Embryonic facial prominence (tissue), 1 donor: ENCODE results near the gene DPY19L2.
"Not testable (repeated sequence)": the region's sequence is repeated elsewhere in the genome, so short reads cannot be mapped to it uniquely, and the experiment has no call there.

Experiments
- DNase-seq: peaks from one replicate; pipeline ENCODE4 v3.0.0-alpha.2; 2016; ENCODE audit errors: extremely low spot score

Gene DPY19L2

DNA sequence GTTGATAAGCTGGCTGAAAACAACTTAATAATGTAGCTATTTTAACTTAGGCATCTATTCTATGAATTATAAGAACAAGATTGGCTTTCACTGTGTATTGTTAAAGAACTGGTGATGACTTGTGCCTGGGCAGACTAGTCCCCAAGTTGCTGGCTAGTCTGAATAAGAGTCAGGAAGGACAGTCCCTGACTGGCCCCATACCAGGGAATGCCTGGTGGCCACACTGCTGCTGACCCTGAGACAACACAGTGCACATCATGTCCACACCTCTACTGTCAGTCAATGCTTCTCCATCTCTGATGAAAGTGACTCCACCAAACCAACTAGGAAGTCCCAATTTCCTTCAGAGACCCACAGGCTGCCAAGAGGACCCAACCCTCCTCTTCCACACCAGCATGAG is 130.5 kb downstream of the DPY19L2 start:
- DNase-seq, result not testable (repeated sequence)

DNA sequence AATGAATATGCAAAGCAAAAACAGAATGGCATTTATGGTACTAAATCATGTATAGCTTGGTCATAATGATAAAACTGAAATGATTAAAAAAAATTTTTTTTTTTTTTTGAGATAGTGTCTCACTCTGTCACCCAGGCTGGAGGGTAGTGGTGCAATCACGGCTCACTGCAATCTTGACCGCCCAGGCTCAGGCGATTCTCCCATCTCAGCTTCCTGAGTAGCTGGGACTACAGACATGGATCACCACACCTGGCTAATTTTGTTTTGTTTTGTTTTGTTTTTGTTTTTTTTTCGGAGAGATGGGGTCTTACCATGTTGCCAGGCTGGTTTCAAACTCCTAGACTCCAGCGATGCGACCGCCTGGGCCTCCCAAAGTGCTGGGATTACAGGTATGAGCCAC is 138.7 kb downstream of the DPY19L2 start:
- not testable (repeated sequence) for DNase-seq

DNA sequence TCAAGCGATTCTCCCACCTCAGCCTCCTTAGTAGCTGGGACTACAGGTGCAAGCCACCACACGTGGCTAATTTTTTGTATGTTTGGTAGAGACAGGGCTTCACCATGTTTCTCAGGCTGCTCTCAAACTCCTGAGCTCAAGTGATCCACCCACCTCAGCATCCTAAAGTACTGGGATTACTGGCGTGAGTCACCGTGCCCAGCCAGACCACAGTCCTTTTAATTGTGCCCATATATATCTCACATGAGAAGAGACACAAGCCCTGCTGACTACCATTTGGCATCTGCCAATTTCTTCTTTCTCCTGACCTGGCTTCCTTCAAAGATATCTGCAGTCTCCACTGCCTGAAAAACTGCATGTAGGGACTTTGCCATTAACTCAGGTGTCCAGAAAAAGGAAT is 142.5 kb downstream of the DPY19L2 start:
- DNase-seq, result no peak

- DNase-seq, result no peak
Observed at GRCh38 chr12:63521706-63522105, 146.6 kb downstream of the DPY19L2 start.
